ENCODE data around the gene RAB26.
"Not testable (repeated sequence)": the region's sequence is repeated elsewhere in the genome, so short reads cannot be mapped to it uniquely, and the experiment has no call there.

GRCh38 chr16:2126928-2127556 is 21.4 kb upstream of the RAB26 start:
- TF ChIP-seq CTCF (optimal IDR thresholded peaks at IDR 0.05 in 1 of 3, IDR thresholded peaks at IDR 0.05 in 1 of 3, conservative IDR thresholded peaks at IDR 0.05 in 1 of 3; ENCODE audit: extremely low read depth in 1 of 3, insufficient read depth in 2 of 3, low read length in 3 of 3); EZH2 (IDR thresholded peaks at IDR 0.05; ENCODE audit: low read length): not testable (repeated sequence)
